22Rv1 (cell line): ENCODE measurements around the gene ALPG.
"Not testable (repeated sequence)": the region's sequence is repeated elsewhere in the genome, so short reads cannot be mapped to it uniquely, and the experiment has no call there.

Experiments used
- H3K27ac ChIP-seq: fragments of 450-650 bp; 2 replicates; pipeline ENCODE4 v1.5.1; 2017
- ZFX ChIP-seq: fragments of 450-650 bp; IDR thresholded peaks from 2 replicates; pipeline ENCODE4 v1.6.1; 2017; ENCODE audit warnings: antibody characterized with exemption, borderline replicate concordance
- TF ChIP-seq, protein P1 (sequence below): fragments of 450-650 bp; IDR thresholded peaks from 2 replicates; pipeline ENCODE4 v1.5.1; 2017; ENCODE audit warnings: mild to moderate bottlenecking

ALPG gene

GRCh38 chr2:232406556-232407310, at the start of gene ALPG:
Gene ALPG (plus strand): TSS chr2:232406844. CDS start chr2:232406895, 51 bp downstream.
- no peak within 1 kb of the TSS for H3K27ac ChIP-seq
- TF ChIP-seq, protein P1, sequence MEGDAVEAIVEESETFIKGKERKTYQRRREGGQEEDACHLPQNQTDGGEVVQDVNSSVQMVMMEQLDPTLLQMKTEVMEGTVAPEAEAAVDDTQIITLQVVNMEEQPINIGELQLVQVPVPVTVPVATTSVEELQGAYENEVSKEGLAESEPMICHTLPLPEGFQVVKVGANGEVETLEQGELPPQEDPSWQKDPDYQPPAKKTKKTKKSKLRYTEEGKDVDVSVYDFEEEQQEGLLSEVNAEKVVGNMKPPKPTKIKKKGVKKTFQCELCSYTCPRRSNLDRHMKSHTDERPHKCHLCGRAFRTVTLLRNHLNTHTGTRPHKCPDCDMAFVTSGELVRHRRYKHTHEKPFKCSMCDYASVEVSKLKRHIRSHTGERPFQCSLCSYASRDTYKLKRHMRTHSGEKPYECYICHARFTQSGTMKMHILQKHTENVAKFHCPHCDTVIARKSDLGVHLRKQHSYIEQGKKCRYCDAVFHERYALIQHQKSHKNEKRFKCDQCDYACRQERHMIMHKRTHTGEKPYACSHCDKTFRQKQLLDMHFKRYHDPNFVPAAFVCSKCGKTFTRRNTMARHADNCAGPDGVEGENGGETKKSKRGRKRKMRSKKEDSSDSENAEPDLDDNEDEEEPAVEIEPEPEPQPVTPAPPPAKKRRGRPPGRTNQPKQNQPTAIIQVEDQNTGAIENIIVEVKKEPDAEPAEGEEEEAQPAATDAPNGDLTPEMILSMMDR: no peak
- TF ChIP-seq ZFX: no peak

- no peak for TF ChIP-seq ZFX
- TF ChIP-seq, protein P1: no peak
Measured at GRCh38 chr2:232361646-232362045, 45.0 kb upstream of the ALPG start.

DNA sequence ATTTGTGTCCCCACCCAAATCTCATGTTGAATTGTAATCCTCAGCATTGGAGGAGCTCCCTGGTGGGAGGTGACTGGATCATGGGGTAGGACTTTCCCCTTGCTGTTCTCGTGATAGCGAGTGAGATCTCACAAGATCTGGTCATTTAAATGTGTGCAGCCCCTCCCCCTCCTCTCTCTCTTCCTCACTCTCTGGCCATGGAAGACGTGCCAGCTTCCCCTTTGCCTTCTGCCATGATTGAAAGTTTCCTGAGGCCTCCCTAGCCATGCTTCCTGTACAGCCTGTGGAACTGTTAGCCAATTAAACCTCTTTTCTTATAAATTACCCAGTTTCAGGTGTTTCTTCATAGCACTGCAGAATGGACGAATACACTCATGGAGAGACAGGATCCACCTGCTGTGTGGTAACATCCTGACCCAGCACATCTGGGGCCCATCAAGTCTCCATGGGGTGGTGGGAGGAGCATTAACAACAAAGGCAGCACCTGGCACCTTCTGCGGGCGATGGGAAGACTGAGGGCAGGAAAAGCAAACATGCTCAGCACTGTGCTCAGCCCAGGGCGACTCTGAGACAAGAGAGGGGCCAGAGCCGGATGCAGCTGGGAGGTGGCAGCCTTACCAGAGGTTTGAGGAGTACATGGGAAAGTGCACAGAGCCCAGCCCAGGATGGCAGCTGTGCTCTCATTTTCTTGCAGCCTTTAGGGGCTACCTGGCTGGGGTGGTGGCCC, 44.3 kb upstream of the ALPG start:
- no peak overlapping the region for H3K27ac ChIP-seq
- TF ChIP-seq ZFX: no peak
- TF ChIP-seq, protein P1: no peak

More at GRCh38 chr2:232361646-232362045, 45.0 kb upstream of the ALPG start:
- H3K27ac ChIP-seq: no peak overlapping the region

- H3K27ac ChIP-seq: not testable (repeated sequence)
Measured at GRCh38 chr2:232363064-232363783, 43.4 kb upstream of the ALPG start.

- H3K27ac ChIP-seq: no peak overlapping the region
- TF ChIP-seq, protein P1: no peak
- TF ChIP-seq ZFX: no peak
Measured at GRCh38 chr2:232363784-232364615, 42.6 kb upstream of the ALPG start.

DNA sequence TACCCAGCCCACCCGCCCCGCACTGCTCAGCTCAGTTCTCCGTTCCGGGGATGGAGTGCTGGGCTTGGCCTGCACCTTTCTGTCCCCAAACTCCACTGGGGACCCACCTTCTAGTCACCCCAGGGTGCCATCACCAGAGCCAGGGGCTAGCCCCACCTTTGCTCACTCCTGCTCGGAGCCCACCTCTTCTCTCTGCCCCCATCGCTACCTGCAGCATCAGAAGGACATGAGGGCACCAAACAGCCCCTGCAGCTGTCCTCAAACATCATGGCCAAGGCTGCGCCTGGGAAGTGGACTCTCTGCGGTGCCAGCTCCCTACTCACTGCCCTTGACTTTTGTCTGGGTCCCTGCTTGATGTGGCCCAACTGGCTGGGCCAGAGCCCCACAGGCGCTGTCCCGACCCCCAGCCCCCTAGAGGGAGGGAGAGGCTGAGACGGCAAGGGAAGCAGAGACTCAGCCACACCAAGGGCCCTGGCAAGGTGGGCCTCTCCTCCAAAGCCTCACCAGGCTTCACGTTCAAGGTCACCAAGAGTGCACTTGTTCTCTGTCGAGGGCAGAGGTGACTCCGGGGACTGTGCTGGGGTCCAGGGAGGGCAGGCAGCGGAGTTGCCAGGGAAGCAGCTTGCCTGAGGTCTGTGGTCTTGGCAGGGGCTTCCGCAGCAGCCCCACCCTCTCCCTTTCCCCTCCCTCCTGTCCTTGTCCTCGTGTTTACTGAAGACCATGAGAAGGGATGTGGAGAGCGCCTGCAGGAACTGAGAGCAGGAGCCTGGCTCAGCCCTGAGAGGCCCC, 41.6 kb upstream of the ALPG start:
- H3K27ac ChIP-seq: peak overlapping the region; percentile 93

DNA sequence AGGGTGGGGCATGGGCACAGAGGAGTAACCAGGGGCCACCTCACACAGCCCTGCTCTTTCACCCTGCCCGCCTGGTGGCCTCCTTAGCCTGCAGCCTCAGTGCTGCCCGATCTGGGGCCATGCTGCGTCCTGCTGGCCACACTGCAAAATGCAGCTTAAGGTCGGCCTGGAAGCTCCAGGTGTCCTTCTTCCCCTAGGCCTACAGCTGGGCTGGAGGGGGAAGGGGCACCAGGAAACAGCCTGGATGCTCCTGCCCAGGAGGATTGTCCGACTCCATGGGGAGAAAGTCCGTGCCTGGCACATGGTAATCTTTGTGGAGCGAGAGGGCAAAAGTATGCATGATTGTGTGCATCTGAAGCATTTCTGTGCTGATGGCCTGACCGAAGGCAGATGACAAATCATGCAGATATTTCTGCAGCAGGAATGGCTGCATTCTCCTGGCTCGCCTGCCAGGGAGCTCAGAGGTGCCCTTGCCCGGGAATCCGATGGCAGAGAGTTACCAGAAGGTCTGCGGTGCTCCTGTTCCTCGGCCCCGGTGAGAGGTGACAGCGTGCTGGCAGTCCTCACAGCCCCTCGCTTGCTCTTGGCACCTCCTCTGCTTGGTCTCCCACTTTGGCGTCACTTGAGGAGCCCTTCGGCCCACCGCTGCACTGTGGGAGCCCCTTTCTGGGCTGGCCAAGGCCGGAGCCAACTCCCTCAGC, 40.9 kb upstream of the ALPG start:
- TF ChIP-seq, protein P1: peak; percentile 86
- no peak for TF ChIP-seq ZFX
- H3K27ac ChIP-seq: peak overlapping the region; percentile 93

GRCh38 chr2:232366461-232366860, 40.2 kb upstream of the ALPG start:
- peak overlapping the region; percentile 93 for H3K27ac ChIP-seq
